Left ventricle myocardium superior (tissue), 1 donor: ENCODE data around the gene ARNT2. TPM values are rescaled to one million over a fixed set of nuclear protein-coding genes. Genes with fewer than 3 reads are reported as not detected.

ENCODE experiments used
- ATAC-seq: fragments of 200-7000 bp; cut with Tn5 transposase; one replicate; pipeline ENCODE4 v1.9.1; 2020; ENCODE audit warnings: mild to moderate bottlenecking, moderate library complexity
- DNase-seq: peaks from one replicate; pipeline ENCODE4 v3.0.0-alpha.2; 2020
- intact Hi-C: fragments of 100-400 bp; cut with micrococcal nuclease; formaldehyde crosslinking; loops from one replicate; pipeline ENCODE4 v1.11.0; 2022
- total RNA-seq: library from RNA; stranded (reverse); fragmentation: NEBNext Ultra II Directional; extraction: Animal tissue kit (Norgen Biotek cat#: 25700); gene quantifications from one replicate; pipeline ENCODE4 v1.2.1, GENCODE V29; 2021
- donor health status: DM: no; HTN: yes; CAD: no; lungs with severe emphysema.

The ARNT2 gene
- total RNA-seq, 1 donor from 2014 or later = 4.1 TPM

GRCh38 chr15:80404761-80405553 is 775 bp downstream of the ARNT2 start:
- peak; percentile 35 for DNase-seq
- intact Hi-C loops = no loop called here
- ATAC-seq = peak; percentile 5

GRCh38 chr15:80405554-80405850 is 1.3 kb downstream of the ARNT2 start:
- ATAC-seq (no peak), DNase-seq (no peak)
- intact Hi-C loops = no loop called here

DNA sequence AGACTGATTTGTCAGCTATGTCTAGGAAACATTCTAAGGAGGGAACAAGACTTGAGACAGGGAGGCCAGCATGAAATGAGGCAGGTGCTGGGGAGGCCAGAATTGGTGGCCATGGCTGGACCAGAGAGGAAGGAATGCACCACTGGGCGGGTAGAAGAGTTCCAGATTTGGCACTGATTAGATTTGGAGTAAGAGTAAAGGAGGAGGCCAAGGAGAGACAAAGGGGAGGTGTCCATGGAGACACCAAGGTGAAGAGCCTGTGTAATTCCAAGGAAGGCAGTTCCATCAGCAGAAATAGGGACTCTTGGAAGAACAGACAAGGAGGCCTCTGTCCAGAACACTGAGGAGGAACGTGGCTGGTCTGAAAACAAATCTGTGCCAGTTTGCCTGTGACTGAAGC is 1.8 kb downstream of the ARNT2 start:
- intact Hi-C loops = no loop called here
- ATAC-seq = no peak
- no peak for DNase-seq

DNA sequence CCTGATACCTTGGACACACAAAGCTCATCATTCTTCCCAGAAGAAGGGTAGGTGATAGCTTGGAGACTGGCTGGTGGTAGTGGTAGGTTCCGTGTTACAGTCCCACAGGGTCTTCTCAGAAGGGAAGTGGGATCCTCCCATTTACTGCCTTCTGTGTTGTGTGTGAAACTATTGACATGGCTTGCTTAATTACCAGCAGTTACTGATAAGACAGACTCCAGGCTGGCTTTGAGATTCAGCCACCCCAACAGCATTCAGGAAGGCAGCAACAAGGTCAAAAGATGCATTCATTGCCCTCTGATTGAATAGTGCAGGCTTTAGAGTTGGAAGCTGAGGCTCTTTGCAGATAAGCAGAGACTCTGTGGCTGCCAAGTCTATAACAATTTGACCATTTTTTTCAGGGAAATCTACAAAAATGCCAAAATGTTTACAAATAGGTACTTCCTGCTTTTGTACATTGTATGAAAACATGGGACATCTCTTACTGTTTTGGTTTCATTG is 7.7 kb downstream of the ARNT2 start:
- intact Hi-C loops = no loop called here
- ATAC-seq = no peak

DNA sequence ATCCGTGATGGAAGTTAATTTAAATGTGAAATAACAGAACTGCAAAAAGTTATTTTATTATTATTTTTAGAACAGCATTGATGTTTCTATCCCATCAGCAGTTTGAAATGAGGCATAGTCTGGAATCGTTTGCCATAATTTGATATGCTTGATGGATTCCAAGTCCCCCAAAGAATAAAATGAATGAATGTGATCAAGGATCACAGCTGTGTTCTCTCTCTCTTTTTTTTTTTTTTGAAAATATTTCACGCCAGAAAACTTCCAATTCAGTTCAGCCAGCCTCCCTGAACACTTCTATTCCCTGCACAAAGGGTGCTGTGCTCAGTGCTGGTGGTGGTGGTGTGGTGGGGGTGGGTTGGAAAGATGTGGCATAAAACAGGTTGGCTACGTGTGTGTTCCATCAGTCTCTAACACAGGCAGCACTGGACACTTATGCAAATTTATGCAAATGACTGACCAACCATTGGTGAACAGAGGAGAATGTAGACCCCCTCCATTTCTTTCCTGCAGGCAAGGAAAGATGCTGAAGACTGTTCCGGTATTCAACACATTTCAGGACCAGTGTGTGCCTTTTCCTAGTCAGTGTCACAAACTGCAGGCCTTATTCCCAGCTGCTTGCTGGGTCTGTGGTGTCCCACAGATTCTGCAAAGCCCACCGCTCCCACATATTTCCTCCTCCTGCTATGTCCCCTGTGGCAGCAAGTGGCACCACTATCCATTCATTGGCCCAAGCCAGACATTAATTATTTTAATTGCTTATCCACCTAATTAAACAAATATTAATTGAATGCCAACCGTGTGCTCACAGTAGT is 10.6 kb downstream of the ARNT2 start:
- ATAC-seq (no peak), DNase-seq (no peak)
- intact Hi-C loops = no loop called here

More for the DNA sequence above, 7.7 kb downstream of the ARNT2 start:
- no peak for DNase-seq

DNA sequence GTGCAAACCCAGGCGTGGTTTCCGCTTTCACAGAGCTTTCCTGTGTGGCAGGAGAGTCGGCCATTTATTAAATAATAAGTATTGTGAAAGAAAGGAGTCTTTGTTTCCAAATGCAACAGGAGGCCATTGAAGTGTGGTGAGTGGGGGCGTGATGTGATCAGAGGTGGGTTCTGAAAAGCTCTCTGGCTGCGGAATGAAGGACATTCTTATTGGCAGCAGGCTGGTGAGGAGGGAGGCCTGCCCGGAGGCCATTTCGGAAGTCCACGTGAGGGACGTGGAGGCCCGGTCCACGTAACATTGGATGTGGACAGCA is 11.1 kb downstream of the ARNT2 start:
- ATAC-seq (no peak), DNase-seq (no peak)
- intact Hi-C loops = no loop called here

GRCh38 chr15:80416702-80417101 is 12.5 kb downstream of the ARNT2 start:
- no peak for ATAC-seq
- DNase-seq = no peak
- intact Hi-C loops = no loop called here

GRCh38 chr15:80418892-80419537 is 14.8 kb downstream of the ARNT2 start:
- peak; percentile 36 for ATAC-seq
- intact Hi-C loops = no loop called here

DNA sequence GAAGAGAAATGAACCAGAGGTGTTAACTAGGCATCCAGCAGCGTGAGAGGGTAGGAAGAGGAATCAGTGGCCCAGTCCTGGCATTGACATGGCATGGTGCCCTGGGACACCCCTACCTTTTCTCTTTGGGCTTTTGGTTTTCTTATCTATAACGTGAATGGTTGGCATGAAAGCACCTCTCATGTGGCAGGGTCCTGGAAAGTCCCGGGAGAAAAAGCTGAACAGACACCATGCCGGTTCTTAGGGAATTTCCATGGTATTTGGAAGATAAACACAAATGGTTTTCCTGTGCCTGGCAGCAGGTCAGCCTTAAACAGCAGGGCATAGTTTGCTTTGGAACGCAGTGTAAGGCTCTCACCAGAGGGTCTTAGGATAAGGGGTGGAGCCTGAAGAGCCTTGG is 15.4 kb downstream of the ARNT2 start:
- DNase-seq (no peak), ATAC-seq (no peak)
- intact Hi-C loops = no loop called here

More at GRCh38 chr15:80418892-80419537, 14.8 kb downstream of the ARNT2 start:
- DNase-seq = no peak

DNA sequence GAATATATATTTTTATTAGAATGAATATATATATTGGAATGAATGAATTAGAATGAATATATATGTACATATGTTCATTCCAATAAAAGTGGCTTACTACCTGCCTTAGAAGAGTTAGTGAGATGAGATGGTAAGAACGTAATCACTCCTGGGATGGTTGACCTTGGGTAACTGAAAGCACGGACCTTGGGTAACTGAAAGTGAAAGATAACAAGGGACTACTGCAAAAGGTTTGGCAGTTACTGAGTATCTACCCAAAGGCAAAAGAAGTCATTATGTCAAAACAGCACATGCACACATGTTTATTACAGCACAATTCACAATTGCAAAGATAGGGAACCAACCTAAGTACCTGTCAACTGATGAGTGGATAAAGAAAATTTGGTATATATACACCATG is 16.5 kb downstream of the ARNT2 start:
- intact Hi-C loops = no loop called here
- DNase-seq (no peak), ATAC-seq (no peak)

GRCh38 chr15:80423215-80423614 is 19.0 kb downstream of the ARNT2 start:
- DNase-seq = no peak
- ATAC-seq = no peak
- intact Hi-C loops = no loop called here

GRCh38 chr15:80424381-80424780 is 20.2 kb downstream of the ARNT2 start:
- ATAC-seq (no peak), DNase-seq (no peak)
- intact Hi-C loops = no loop called here

DNA sequence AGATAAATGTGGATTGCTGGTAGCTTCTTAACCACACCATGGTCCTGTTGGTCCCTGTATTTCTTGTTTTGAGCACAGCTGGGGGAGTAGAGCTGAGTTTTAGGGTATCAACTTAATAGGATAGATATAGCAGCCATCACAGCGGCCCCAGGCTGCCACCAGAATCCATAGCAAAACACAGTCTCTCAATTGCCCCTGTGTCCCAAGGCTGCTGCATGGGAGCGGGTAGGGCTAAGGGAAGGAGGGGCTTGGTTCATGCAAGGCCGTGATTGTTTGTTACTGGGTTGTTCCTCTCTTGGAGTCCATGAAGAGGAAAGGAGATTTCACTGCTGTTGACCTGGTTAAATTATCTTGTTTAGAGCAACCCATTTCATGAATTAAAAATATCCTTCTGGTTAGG is 22.1 kb downstream of the ARNT2 start:
- intact Hi-C loops = no loop called here
- ATAC-seq = no peak
- no peak for DNase-seq

- DNase-seq = no peak
- no peak for ATAC-seq
- intact Hi-C loops = no loop called here
Measured at GRCh38 chr15:80429964-80430363, 25.8 kb downstream of the ARNT2 start.

DNA sequence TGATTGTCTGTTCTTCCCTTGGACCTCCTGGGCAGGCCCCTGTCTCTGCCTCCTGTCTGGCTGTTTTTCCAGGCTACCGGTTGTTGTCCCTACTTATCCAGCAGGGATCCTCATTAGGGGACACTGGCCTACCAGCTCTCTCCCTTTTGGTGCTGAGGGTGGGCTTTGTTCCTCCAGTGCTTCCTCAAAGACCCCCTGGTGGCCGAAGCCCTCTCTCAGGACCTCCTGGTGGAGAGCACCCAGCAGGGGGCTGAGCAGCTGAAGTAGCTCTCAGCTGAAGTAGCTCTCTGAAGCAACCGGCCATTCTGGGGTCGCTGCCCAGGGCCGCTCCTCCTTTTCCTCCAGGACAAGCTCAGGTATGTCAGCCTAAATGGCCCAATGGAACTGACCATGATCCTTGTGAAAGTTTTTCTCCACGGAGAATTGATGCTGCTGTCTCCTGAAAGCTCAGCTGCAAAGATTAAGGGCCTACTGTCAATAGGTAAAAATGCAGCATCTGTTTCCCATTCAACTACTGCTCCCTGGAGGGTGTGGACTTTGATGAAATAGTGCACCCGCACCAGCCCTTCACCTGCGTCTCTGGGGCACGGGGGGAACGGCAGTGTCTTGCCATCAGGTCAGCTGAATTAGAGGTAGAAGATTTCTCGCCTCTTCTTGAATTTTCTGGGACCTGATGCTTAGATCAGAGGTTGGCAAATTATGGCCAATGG is 27.6 kb downstream of the ARNT2 start:
- intact Hi-C loops = no loop called here
- no peak for DNase-seq

GRCh38 chr15:80432345-80432702 is 28.1 kb downstream of the ARNT2 start:
- intact Hi-C loops = no loop called here
- ATAC-seq (no peak), DNase-seq (no peak)

More for the DNA sequence above, 27.6 kb downstream of the ARNT2 start:
- no peak for ATAC-seq

DNA sequence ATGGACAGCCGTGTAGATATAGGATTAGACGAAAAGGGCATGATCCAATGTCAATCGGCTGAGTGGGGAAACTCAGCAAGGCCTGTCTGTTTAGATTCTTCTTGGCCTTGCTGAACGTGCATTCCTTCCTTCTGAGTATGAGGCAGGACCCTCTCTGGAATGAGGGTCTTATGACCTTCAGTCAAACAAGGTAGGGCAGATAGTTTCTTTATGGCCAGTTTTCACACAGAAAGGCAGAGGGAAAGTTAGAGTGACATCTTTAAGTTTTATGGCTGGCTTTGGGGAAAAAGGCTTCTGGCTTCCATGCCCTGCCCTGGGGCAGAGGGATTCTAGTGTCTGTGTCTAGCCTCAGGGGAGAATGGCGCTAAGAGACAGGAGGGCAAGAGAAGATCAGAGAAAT is 29.7 kb downstream of the ARNT2 start:
- intact Hi-C loops = no loop called here

GRCh38 chr15:80434926-80435720 is 30.9 kb downstream of the ARNT2 start:
- no peak for ATAC-seq
- DNase-seq = no peak
- intact Hi-C loops = no loop called here

More for the DNA sequence above, 29.7 kb downstream of the ARNT2 start:
- ATAC-seq (no peak), DNase-seq (no peak)
